Measurements from ENCODE around the gene PARD3. TPM values are rescaled to one million over a fixed set of nuclear protein-coding genes. Genes with fewer than 3 reads are reported as not detected.
A peak's percentile ranks its signal among the peaks of the same experiment; 100 is the strongest.

The PARD3 gene
- total RNA-seq, 4 donors from 2014 or later: 150 to 172 (median 165) TPM

GRCh38 chr10:34768261-34768971 is 46.7 kb downstream of the PARD3 start:
- 35 to 58% methylated on average over 15 of the region's 15 CpGs for WGBS, 2 donors
- intact Hi-C loops (cut with DNase I; ENCODE audit: low total_unique reads): no loop called here
- no peak overlapping the region for H3K4me3 ChIP-seq (ENCODE audit: low read depth, poor library complexity, severe bottlenecking)
- TF ChIP-seq, protein P1, sequence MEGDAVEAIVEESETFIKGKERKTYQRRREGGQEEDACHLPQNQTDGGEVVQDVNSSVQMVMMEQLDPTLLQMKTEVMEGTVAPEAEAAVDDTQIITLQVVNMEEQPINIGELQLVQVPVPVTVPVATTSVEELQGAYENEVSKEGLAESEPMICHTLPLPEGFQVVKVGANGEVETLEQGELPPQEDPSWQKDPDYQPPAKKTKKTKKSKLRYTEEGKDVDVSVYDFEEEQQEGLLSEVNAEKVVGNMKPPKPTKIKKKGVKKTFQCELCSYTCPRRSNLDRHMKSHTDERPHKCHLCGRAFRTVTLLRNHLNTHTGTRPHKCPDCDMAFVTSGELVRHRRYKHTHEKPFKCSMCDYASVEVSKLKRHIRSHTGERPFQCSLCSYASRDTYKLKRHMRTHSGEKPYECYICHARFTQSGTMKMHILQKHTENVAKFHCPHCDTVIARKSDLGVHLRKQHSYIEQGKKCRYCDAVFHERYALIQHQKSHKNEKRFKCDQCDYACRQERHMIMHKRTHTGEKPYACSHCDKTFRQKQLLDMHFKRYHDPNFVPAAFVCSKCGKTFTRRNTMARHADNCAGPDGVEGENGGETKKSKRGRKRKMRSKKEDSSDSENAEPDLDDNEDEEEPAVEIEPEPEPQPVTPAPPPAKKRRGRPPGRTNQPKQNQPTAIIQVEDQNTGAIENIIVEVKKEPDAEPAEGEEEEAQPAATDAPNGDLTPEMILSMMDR (IDR thresholded peaks at IDR 0.05): no peak
- no peak for TF ChIP-seq POLR2A (IDR thresholded peaks at IDR 0.05)
- DNase-seq (ENCODE audit: low spot score in 2 of 2): peak; percentile 79 to 92

DNA sequence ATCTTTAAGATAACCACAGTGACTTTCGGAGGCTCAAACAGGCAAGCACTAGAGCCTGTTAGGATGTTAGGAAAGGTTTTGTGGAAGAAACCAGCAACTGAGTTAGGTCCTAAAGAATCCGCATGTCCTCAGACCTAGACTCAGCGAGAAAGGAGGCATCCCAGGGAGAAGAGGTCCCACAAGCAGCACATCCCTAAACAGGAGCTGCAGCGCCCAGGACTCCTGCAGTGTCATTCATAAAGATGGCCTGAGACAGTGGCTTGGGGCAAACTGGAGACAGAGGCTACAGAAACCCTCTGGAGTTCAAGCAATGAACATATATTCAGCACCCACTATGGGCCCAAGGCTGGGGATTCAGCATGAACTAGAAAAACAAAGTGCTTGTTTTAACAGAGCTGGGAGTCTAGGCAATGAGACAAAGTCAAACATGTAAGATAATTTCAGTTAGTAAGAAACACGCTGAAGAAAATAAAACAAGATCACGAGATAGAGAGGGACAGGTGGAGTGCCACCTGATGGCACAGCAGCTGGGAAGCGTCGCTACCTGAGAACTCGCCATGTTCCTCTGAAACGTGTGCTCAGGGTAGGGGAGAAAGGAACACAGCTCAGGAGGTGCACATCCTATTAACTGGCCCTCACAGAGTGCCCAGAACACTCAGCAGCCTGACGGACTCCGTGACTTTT is 48.1 kb downstream of the PARD3 start:
- WGBS, 2 donors: 64 to 71% methylated on average over 12 of the region's 12 CpGs
- H3K4me3 ChIP-seq (ENCODE audit: low read depth, poor library complexity, severe bottlenecking): no peak overlapping the region
- intact Hi-C loops (cut with DNase I; ENCODE audit: low total_unique reads): no loop called here
- no peak for DNase-seq (ENCODE audit: low spot score in 2 of 2)
- TF ChIP-seq, protein P1 (IDR thresholded peaks at IDR 0.05): no peak

GRCh38 chr10:34766266-34766600 is 48.9 kb downstream of the PARD3 start:
- no peak for DNase-seq (ENCODE audit: low spot score in 2 of 2)
- 25 to 32% methylated on average over 1 of the region's 1 CpG for WGBS, 2 donors
- TF ChIP-seq, protein P1 (IDR thresholded peaks at IDR 0.05): no peak
- TF ChIP-seq POLR2A (IDR thresholded peaks at IDR 0.05): no peak
- intact Hi-C loops (cut with DNase I; ENCODE audit: low total_unique reads): no loop called here
- H3K4me3 ChIP-seq (ENCODE audit: low read depth, poor library complexity, severe bottlenecking): no peak overlapping the region

GRCh38 chr10:34764472-34764946 is 50.6 kb downstream of the PARD3 start:
- no peak overlapping the region for H3K4me3 ChIP-seq (ENCODE audit: low read depth, poor library complexity, severe bottlenecking)
- TF ChIP-seq POLR2A (IDR thresholded peaks at IDR 0.05): no peak
- TF ChIP-seq, protein P1 (IDR thresholded peaks at IDR 0.05): no peak
- DNase-seq (ENCODE audit: low spot score in 2 of 2): no peak
- 47 to 55% methylated on average over 2 of the region's 2 CpGs for WGBS, 2 donors
- intact Hi-C loops (cut with DNase I; ENCODE audit: low total_unique reads): no loop called here

DNA sequence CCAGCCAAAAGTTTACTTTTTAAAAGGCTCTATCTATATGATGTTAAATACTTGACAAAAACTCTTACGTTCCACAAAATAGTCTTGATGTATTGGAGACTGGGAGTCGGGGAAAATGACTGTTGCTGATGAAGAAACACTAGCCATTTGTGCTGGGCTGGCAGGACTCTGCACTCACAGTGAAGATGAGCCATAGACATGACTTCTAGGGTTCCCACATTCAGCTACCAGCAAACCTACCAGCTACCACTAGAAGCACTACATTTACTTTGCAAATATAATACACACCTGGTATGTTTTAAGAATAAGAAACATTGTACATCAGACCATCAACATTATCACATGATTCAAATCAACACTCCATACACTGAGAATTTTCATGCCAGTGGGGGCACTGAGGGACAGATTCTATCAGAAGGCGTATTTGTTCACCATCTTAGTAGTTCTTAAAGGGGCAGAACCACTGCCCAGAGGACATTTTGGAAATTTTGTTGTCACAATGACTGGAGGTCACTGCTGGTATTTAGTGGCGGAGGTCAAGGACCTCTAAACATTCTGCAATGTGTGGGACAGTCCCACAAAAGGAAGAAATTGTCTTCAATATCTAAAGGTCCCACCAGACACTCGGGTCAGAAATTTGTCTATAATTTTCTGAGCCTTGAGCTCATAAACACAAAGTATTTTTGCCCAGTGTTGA is 52.3 kb downstream of the PARD3 start:
- intact Hi-C loops (cut with DNase I; ENCODE audit: low total_unique reads): no loop called here
- 71 to 73% methylated on average over 5 of the region's 5 CpGs for WGBS, 2 donors
- no peak for TF ChIP-seq POLR2A (IDR thresholded peaks at IDR 0.05)
- TF ChIP-seq, protein P1 (IDR thresholded peaks at IDR 0.05): no peak
- H3K4me3 ChIP-seq (ENCODE audit: low read depth, poor library complexity, severe bottlenecking): no peak overlapping the region
- no peak for DNase-seq (ENCODE audit: low spot score in 2 of 2)
